HG03469 (cell line): Measurements from ENCODE around the gene UBAP2.

Experiments used
- ATAC-seq: cut with Tn5 transposase; IDR thresholded peaks from one replicate; pipeline ENCODE4 v1.9.1; 2021; ENCODE audit warnings: mild to moderate bottlenecking, moderate library complexity, moderate number of reproducible peaks; ENCODE audit not compliant: unreplicated experiment

The UBAP2 gene

GRCh38 chr9:33880211-33881089 is 168.2 kb downstream of the UBAP2 start:
- ATAC-seq = no peak

DNA sequence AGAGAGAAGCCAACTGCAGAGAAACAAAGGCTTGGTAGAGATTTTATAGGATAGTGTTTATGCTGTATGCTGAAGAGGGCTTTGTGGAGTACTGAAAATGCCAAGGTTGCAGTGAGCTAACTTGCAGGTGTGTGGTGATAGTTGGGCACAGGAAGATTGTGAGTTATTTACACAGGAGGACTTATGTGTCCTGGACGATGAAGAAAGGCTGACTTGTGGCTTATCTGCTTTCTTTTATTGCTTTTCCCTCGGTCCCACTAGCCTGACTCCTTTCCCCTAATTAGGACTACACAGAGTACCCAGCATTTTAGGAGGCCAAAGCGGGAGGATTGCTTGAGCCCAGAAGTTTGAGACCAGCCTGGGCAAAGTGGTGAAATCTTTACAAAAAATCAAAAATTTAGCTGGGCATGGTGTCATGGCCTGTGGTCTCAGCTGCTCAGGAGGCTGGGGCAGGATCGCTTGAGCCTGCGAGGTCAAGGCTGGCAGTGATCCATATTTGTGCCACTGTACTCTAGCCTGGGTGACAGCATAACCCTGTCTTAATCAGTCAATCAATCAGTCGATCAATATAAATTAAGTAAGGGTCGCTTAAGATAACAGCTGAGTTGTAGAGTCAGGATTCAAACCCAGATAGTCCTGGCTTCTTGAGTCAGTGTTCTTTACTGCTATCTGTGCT is 169.9 kb downstream of the UBAP2 start:
- ATAC-seq = no peak

- ATAC-seq = no peak
Observed at GRCh38 chr9:33877727-33878489, 170.8 kb downstream of the UBAP2 start.
